RWPE1 (cell line): ENCODE results near the gene CLIC5.

ENCODE experiments used
- CTCF ChIA-PET: fragments of 350-600 bp; sonication (Branson Sonifier 250); formaldehyde crosslinking; extraction: SDS; loops from one replicate; lab custom pipeline; 2021; lab: Yijun Ruan, JAX
- POLR2A ChIA-PET: fragments of 400-600 bp; formaldehyde crosslinking; extraction: SDS; loops from one replicate; lab custom pipeline; 2020; ENCODE audit warnings: antibody characterized with exemption; ENCODE audit not compliant: low non-redundant PET; lab: Yijun Ruan, JAX
- DNase-seq: peaks from one replicate; pipeline ENCODE4 v3.0.0; 2012; ENCODE audit warnings: low spot score
- H3K27ac ChIP-seq: fragments of 450-650 bp; 2 replicates; pipeline ENCODE4 v1.5.1; 2017
- TF ChIP-seq, protein P1 (sequence below): fragments of 450-650 bp; conservative IDR thresholded peaks from 2 replicates; pipeline ENCODE4 v1.5.1; 2017; ENCODE audit warnings: low read depth, mild to moderate bottlenecking

The CLIC5 gene

DNA sequence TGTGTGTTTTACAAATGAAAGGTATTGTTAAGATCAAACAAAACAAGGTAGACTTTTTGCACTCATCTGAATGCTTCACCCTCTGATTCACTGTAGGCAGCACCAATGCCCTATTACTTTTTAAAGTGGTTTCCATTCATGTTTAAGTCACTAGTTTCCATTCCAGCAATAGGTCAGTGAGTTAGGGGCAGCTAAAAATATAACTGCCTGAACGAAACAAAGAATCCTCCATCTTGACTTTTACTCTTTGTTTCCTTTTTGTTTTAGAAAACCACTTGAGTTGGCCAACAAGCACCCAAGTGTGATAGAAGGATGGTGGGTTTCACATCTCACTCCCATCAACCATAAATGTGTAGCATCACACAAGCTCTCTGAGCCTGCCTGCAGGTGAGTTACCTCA, 25.5 kb downstream of the CLIC5 start:
- POLR2A ChIA-PET: no interaction called here

DNA sequence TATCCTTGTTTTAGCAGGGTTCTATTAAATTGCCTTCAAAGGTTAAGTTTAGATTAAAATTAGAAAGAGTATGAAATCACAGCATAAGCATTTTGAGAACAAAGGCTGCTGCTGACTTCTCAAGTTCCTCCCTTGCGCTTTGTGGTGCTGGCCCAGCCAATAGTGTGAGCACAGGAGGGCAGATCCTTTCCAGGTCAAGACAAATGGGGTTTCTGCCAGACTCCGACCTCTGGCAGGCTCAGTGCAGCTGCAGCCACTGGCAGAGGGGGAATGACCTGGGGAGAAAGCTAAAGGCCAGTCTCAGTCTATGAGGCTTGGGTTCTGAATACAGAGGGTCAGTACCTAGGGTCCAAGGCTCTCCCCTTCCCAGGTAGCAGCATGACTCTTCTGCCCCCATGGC, 27.0 kb downstream of the CLIC5 start:
- CTCF ChIA-PET: no interaction called here
- DNase-seq: no peak
- H3K27ac ChIP-seq: no peak overlapping the region
- TF ChIP-seq, protein P1, sequence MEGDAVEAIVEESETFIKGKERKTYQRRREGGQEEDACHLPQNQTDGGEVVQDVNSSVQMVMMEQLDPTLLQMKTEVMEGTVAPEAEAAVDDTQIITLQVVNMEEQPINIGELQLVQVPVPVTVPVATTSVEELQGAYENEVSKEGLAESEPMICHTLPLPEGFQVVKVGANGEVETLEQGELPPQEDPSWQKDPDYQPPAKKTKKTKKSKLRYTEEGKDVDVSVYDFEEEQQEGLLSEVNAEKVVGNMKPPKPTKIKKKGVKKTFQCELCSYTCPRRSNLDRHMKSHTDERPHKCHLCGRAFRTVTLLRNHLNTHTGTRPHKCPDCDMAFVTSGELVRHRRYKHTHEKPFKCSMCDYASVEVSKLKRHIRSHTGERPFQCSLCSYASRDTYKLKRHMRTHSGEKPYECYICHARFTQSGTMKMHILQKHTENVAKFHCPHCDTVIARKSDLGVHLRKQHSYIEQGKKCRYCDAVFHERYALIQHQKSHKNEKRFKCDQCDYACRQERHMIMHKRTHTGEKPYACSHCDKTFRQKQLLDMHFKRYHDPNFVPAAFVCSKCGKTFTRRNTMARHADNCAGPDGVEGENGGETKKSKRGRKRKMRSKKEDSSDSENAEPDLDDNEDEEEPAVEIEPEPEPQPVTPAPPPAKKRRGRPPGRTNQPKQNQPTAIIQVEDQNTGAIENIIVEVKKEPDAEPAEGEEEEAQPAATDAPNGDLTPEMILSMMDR: no peak
- POLR2A ChIA-PET: no interaction called here

More for the DNA sequence above, 25.5 kb downstream of the CLIC5 start:
- H3K27ac ChIP-seq: no peak overlapping the region
- TF ChIP-seq, protein P1: no peak
- no peak for DNase-seq
- CTCF ChIA-PET: no interaction called here

DNA sequence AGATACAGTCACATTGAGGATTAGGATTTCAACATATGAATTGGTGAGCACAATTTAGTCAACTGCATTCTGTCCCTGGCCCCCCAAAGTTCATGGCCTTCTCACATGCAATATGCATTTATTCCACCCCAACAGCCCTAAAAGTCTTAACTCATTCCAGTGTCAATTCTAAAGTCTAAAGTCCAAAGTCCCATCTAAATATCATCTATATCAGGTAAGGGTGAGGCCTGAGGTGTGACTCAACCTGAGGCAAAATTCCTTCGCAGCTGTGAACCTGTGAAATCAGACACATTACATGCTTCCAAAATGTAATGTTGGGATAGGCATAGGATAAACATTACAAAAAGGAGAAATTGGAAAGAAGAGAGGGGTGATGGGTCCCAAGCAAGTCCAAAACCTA, 27.8 kb downstream of the CLIC5 start:
- no peak for DNase-seq
- ChIA-PET POLR2A (no interaction called here), CTCF (no interaction called here)
- TF ChIP-seq, protein P1: no peak
- H3K27ac ChIP-seq: no peak overlapping the region

DNA sequence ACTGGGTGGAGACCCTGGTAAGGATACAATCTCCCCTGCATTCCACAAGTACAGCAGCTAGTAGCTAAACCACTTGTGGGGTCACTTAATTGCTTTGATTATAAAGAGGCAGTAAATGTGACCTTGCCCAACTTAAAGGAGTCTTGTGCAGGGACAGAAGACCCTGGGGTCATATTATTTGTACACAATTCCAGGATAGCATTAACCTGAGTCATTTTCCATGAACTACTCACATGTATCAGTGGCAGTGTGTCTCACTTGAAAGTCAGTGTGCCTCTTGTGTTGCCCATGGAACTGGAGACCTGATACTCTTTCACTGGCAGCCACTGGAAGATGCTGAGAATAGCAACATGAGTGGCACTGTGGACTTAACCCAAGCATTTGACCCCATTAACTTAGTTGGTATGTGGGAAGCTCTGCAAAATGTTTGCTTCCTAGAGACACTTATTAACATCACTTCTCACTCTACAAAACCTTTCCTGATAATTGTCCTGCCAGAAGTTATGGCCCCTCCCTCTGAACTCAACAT, 28.9 kb downstream of the CLIC5 start:
- no peak for DNase-seq
- TF ChIP-seq, protein P1: no peak
- ChIA-PET CTCF (interaction anchor here (0.9 kb wide), 1 partner anchor 25 kb away, joined by 3 read pairs; no protein-coding TSS in a partner anchor), POLR2A (no interaction called here)
- no peak overlapping the region for H3K27ac ChIP-seq

DNA sequence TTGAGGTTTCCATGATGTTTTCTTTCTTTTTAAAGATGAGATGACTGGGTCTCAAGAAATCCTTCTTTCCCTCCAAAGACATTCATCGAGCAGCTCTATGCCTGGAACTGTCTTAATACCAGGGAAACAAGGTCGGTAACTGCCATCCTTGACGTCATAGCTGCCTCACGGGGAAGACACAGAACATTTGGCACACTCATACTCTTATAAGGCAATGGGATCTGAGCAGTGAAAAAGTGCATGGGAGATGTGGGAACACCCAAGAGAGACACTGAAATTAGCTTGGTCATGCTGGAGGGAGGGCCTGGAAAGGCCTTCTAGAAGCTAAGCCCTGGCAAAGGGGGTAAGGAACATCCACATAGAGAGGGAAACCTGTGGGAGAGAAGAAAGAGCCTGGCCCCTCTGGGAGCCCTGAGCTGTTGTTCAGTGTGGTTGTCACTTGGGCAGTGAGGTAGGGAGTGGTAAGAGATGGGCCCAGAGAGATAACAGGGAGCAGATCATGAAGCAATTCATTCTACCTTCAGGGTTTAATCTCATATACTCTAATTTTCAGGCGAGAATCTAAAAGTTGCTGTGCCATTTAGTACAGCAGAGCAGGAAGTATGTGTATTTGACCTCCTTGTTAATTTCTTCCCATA, 30.8 kb downstream of the CLIC5 start:
- no peak for DNase-seq
- TF ChIP-seq, protein P1: no peak
- POLR2A ChIA-PET: no interaction called here
- no peak overlapping the region for H3K27ac ChIP-seq
- CTCF ChIA-PET: no interaction called here

DNA sequence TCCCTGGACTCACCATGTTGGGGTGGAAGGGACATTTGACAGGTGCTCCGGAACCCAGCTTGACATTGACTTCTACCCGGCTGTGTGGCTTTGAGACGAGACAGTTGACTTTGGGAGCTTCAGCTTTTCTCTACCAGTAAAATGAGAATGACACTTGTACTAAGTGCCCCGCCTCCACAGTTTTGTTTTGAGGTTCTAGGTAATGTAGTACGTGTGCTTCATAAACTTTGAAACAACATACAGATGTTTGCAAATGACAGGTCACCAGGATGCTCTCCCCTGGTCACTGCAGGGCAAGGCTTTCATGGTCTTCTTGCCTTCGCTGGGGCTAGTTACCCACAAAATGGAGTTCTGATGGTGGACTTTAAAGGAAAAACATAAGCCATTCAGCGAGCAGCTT, 31.3 kb downstream of the CLIC5 start:
- no peak overlapping the region for H3K27ac ChIP-seq
- TF ChIP-seq, protein P1: no peak
- no peak for DNase-seq
- POLR2A ChIA-PET: no interaction called here
- CTCF ChIA-PET: no interaction called here
